ENCODE data around the gene PLXNB3. TPM values are rescaled to one million over a fixed set of nuclear protein-coding genes. Genes with fewer than 3 reads are reported as not detected.
"Not testable (repeated sequence)": the region's sequence is repeated elsewhere in the genome, so short reads cannot be mapped to it uniquely, and the experiment has no call there.

Gene PLXNB3
- total RNA-seq, 1 donor: 3.1 TPM

- DNase-seq (ENCODE audit: low read depth): no peak
- TF ChIP-seq CTCF (IDR thresholded peaks at IDR 0.05; ENCODE audit: insufficient read depth, low read length): no peak
- H3K4me3 ChIP-seq (ENCODE audit: low read depth, low read length): no peak overlapping the region
These were observed 17.7 kb upstream of the PLXNB3 start for GRCh38 chrX:153746359-153746758.

GRCh38 chrX:153746991-153747390 is 17.1 kb upstream of the PLXNB3 start:
- DNase-seq (ENCODE audit: low read depth); H3K4me3 ChIP-seq (ENCODE audit: low read depth, low read length): not testable (repeated sequence)

GRCh38 chrX:153749017-153749416 is 15.0 kb upstream of the PLXNB3 start:
- DNase-seq (ENCODE audit: low read depth); H3K4me3 ChIP-seq (ENCODE audit: low read depth, low read length): not testable (repeated sequence)

- DNase-seq (ENCODE audit: low read depth): no peak
- TF ChIP-seq CTCF (IDR thresholded peaks at IDR 0.05; ENCODE audit: insufficient read depth, low read length): no peak
- no peak overlapping the region for H3K4me3 ChIP-seq (ENCODE audit: low read depth, low read length)
These were observed 13.8 kb upstream of the PLXNB3 start for GRCh38 chrX:153750127-153750774.

- no peak for TF ChIP-seq CTCF (IDR thresholded peaks at IDR 0.05; ENCODE audit: insufficient read depth, low read length)
These were observed 8.9 kb upstream of the PLXNB3 start for GRCh38 chrX:153755136-153755535.

GRCh38 chrX:153761863-153762262 is 2.2 kb upstream of the PLXNB3 start:
- no peak for DNase-seq (ENCODE audit: low read depth)
- no peak overlapping the region for H3K4me3 ChIP-seq (ENCODE audit: low read depth, low read length)
- no peak for TF ChIP-seq CTCF (IDR thresholded peaks at IDR 0.05; ENCODE audit: insufficient read depth, low read length)

More at GRCh38 chrX:153755136-153755535, 8.9 kb upstream of the PLXNB3 start:
- H3K4me3 ChIP-seq (ENCODE audit: low read depth, low read length): no peak overlapping the region
- DNase-seq (ENCODE audit: low read depth): no peak

GRCh38 chrX:153762626-153763173 is 1.3 kb upstream of the PLXNB3 start:
- no peak for TF ChIP-seq CTCF (IDR thresholded peaks at IDR 0.05; ENCODE audit: insufficient read depth, low read length)
- H3K4me3 ChIP-seq (ENCODE audit: low read depth, low read length): no peak overlapping the region
- no peak for DNase-seq (ENCODE audit: low read depth)

Data from fibroblast of the aortic adventitia (primary cell).